GM23248 (cell line): Measurements from ENCODE around the gene TIAM2. TPM values are rescaled to one million over a fixed set of nuclear protein-coding genes. Genes with fewer than 3 reads are reported as not detected.

Experiments
- DNase-seq: peaks from one replicate; pipeline ENCODE4 v3.0.0-alpha.2; 2015
- H2AFZ ChIP-seq: fragments of 200-600 bp; sonication (generic); 2 replicates; pipeline ENCODE4 v1.6.1; 2016; ENCODE audit warnings: antibody characterized with exemption
- H3F3A ChIP-seq: fragments of 200-600 bp; sonication (generic); 2 replicates; pipeline ENCODE4 v1.6.1; 2016; ENCODE audit warnings: mild to moderate bottlenecking, antibody characterized with exemption, mixed run types; ENCODE audit not compliant: insufficient read depth
- H3K27ac ChIP-seq: fragments of 200-600 bp; sonication (generic); 2 replicates; pipeline ENCODE4 v1.5.1; 2016; ENCODE audit warnings: mild to moderate bottlenecking
- H3K27me3 ChIP-seq: fragments of 200-600 bp; sonication (generic); replicated peaks from 2 replicates; pipeline ENCODE4 v1.6.1; 2016; ENCODE audit warnings: mild to moderate bottlenecking; ENCODE audit not compliant: insufficient read depth
- H3K36me3 ChIP-seq: fragments of 200-600 bp; sonication (generic); 2 replicates; pipeline ENCODE4 v1.6.1; 2016; ENCODE audit warnings: low read depth, mild to moderate bottlenecking
- H3K4me1 ChIP-seq: fragments of 200-600 bp; sonication (generic); 2 replicates; pipeline ENCODE4 v1.6.1; 2016; ENCODE audit warnings: mild to moderate bottlenecking; ENCODE audit not compliant: insufficient read depth
- H3K4me2 ChIP-seq: fragments of 200-600 bp; sonication (generic); one replicate; pipeline ENCODE4 v1.6.1; 2016; ENCODE audit warnings: mild to moderate bottlenecking; ENCODE audit not compliant: unreplicated experiment
- H3K4me3 ChIP-seq: fragments of 200-600 bp; sonication (generic); 2 replicates; pipeline ENCODE4 v1.5.1; 2016; ENCODE audit warnings: mild to moderate bottlenecking
- H3K79me2 ChIP-seq: fragments of 200-600 bp; sonication (generic); 2 replicates; pipeline ENCODE4 v1.6.1; 2016; ENCODE audit warnings: mild to moderate bottlenecking; ENCODE audit not compliant: insufficient read depth
- H3K9ac ChIP-seq: fragments of 200-600 bp; sonication (generic); 2 replicates; pipeline ENCODE4 v1.6.1; 2016; ENCODE audit warnings: mild to moderate bottlenecking
- H3K9me2 ChIP-seq: fragments of 200-600 bp; sonication (generic); 2 replicates; pipeline ENCODE4 v1.6.1; 2016; ENCODE audit warnings: mixed run types, mild to moderate bottlenecking, moderate library complexity; ENCODE audit not compliant: insufficient read depth
- H3K9me3 ChIP-seq: fragments of 200-600 bp; sonication (generic); one replicate; pipeline ENCODE4 v1.6.1; 2017; ENCODE audit warnings: low read depth
- H4K20me1 ChIP-seq: fragments of 200-600 bp; sonication (generic); 2 replicates; pipeline ENCODE4 v1.6.0; 2016; ENCODE audit not compliant: insufficient read depth
- EZH2 ChIP-seq: fragments of 200-600 bp; sonication (generic); IDR thresholded peaks from 2 replicates; pipeline ENCODE4 v1.6.1; 2018; ENCODE audit warnings: antibody characterized with exemption, mild to moderate bottlenecking; ENCODE audit not compliant: insufficient read depth, poor library complexity, severe bottlenecking
- EZH2phosphoT487 ChIP-seq: fragments of 200-600 bp; sonication (generic); IDR thresholded peaks from 2 replicates; pipeline ENCODE4 v1.6.1; 2018; ENCODE audit warnings: antibody characterized with exemption, moderate library complexity, mild to moderate bottlenecking, low read depth; ENCODE audit not compliant: insufficient read depth
- WGBS, 2 experiments: methylation state at CpG; one replicate each; pipeline ENCODE4 v1.1.6; 2015 to 2017; ENCODE audit warnings: low lambda C conversion rate in 2 of 2, low coverage in 1 of 2; ENCODE audit errors: missing lambda C conversion rate in 2 of 2; 5-methylcytosine and 5-hydroxymethylcytosine counted together
- in situ Hi-C: fragments of 300-500 bp; cut with MboI; formaldehyde crosslinking; loops from 2 replicates; pipeline ENCODE4 v1.15.0; 2020
- polyA plus RNA-seq: library from polyadenylated mRNA; unstranded; fragments of >200 nt; fragmentation: Nextera tagmentation; extraction: Ambion mirVana; gene quantifications from 2 replicates; pipeline ENCODE4 v1.2.1, GENCODE V29; 2016
- total RNA-seq: library from RNA; depleted of rRNA; stranded (reverse); fragments of >200 nt; shearing (Covaris generic); gene quantifications from 2 replicates; pipeline ENCODE4 v1.2.3, GENCODE V29; 2014

TIAM2 gene
- total and polyA plus RNA-seq, 2 experiments from 2014 or later, result 2.4 to 2.6 TPM

GRCh38 chr6:155259897-155260296 lies 264.8 kb downstream of the TIAM2 start:
- H3K27me3 ChIP-seq, result no peaks in the 10 kb centered on the region
- H3K79me2 ChIP-seq, result no peaks in the 10 kb centered on the region
- no peak overlapping the region for H3K4me3 ChIP-seq
- H3K27ac ChIP-seq, result no peak overlapping the region
- no peaks in the 10 kb centered on the region for H3K9me3 ChIP-seq
- DNase-seq, result no peak
- peaks cover 6% of the 10 kb centered on the region; the same call in 1 of the 2 replicates for H3K36me3 ChIP-seq
- no peak overlapping the region for H2AFZ ChIP-seq
- peaks cover 7% of the 10 kb centered on the region; the same call in 1 of the 2 replicates for H3F3A ChIP-seq
- in situ Hi-C loops, result no loop called here
- TF ChIP-seq EZH2, result no peak
- no peak overlapping the region for H3K9ac ChIP-seq
- H3K4me2 ChIP-seq, result no peak overlapping the region
- WGBS, 2 experiments, result 92 to 98% methylated on average over 5 of the region's 5 CpGs
- no peaks in the 10 kb centered on the region for H3K9me2 ChIP-seq
- H3K4me1 ChIP-seq, result peaks cover 6% of the 10 kb centered on the region
- no peaks in the 10 kb centered on the region for H4K20me1 ChIP-seq

GRCh38 chr6:155260686-155261085 lies 265.6 kb downstream of the TIAM2 start:
- Histone ChIP-seq H4K20me1 (no peaks in the 10 kb centered on the region), H3K9me3 (no peaks in the 10 kb centered on the region), H3K27ac (no peak overlapping the region), H3K9me2 (no peaks in the 10 kb centered on the region), H3K27me3 (no peaks in the 10 kb centered on the region), H3K36me3 (peaks cover 6% of the 10 kb centered on the region; the same call in 1 of the 2 replicates), H3K79me2 (no peaks in the 10 kb centered on the region), H3F3A (peaks cover 7% of the 10 kb centered on the region; the same call in 1 of the 2 replicates), H3K4me1 (peaks cover 11% of the 10 kb centered on the region), H3K4me2 (no peak overlapping the region), H2AFZ (no peak overlapping the region), H3K9ac (no peak overlapping the region), H3K4me3 (no peak overlapping the region)
- in situ Hi-C loops, result no loop called here
- TF ChIP-seq EZH2phosphoT487 (no peak), EZH2 (no peak)
- 87 to 88% methylated on average over 3 of the region's 3 CpGs for WGBS, 2 experiments
- DNase-seq, result no peak

- no peak overlapping the region for H3K9ac ChIP-seq
- TF ChIP-seq EZH2 (no peak), EZH2phosphoT487 (no peak)
- H3K36me3 ChIP-seq, result peaks cover 6% of the 10 kb centered on the region; the same call in 1 of the 2 replicates
- no peaks in the 10 kb centered on the region for H3K79me2 ChIP-seq
- in situ Hi-C loops, result no loop called here
- no peak overlapping the region for H2AFZ ChIP-seq
- H3K4me1 ChIP-seq, result peaks cover 11% of the 10 kb centered on the region
- no peaks in the 10 kb centered on the region for H3K27me3 ChIP-seq
- H3F3A ChIP-seq, result peaks cover 7% of the 10 kb centered on the region; the same call in 1 of the 2 replicates
- DNase-seq, result no peak
- no peak overlapping the region for H3K27ac ChIP-seq
- H4K20me1 ChIP-seq, result no peaks in the 10 kb centered on the region
- no peaks in the 10 kb centered on the region for H3K9me3 ChIP-seq
- 94 to 95% methylated on average over 11 of the region's 11 CpGs for WGBS, 2 experiments
- no peak overlapping the region for H3K4me3 ChIP-seq
- H3K4me2 ChIP-seq, result no peak overlapping the region
- H3K9me2 ChIP-seq, result no peaks in the 10 kb centered on the region
Measured at GRCh38 chr6:155261111-155261900, 266.2 kb downstream of the TIAM2 start.

GRCh38 chr6:155262655-155263054 lies 267.5 kb downstream of the TIAM2 start:
- no peak for DNase-seq
- Histone ChIP-seq H3K4me2 (no peak overlapping the region), H3K79me2 (no peaks in the 10 kb centered on the region), H3K4me3 (no peak overlapping the region), H3K27ac (no peak overlapping the region), H3K4me1 (peaks cover 11% of the 10 kb centered on the region), H3K9me3 (no peaks in the 10 kb centered on the region), H3K9me2 (no peaks in the 10 kb centered on the region), H3K9ac (no peak overlapping the region), H3K27me3 (no peaks in the 10 kb centered on the region), H3K36me3 (peaks cover 3% of the 10 kb centered on the region; the same call in 1 of the 2 replicates), H3F3A (peaks cover 7% of the 10 kb centered on the region; the same call in 1 of the 2 replicates), H4K20me1 (no peaks in the 10 kb centered on the region), H2AFZ (no peak overlapping the region)
- in situ Hi-C loops, result no loop called here
- WGBS, 2 experiments, result 97 to 98% methylated on average over 4 of the region's 4 CpGs
- TF ChIP-seq EZH2phosphoT487, result no peak
- no peak for TF ChIP-seq EZH2
